Ovary (tissue), 3 donors: ENCODE results near the gene MAP4.

Experiments
- EP300 ChIP-seq: sonication (generic); formaldehyde crosslinking; IDR thresholded peaks from one replicate; pipeline ENCODE4 v1.6.1; 2017; ENCODE audit warnings: antibody characterized with exemption
- POLR2A ChIP-seq: fragments of 450-650 bp; IDR thresholded peaks from one replicate; pipeline ENCODE4 v1.6.1; 2017; ENCODE audit warnings: antibody characterized with exemption, mild to moderate bottlenecking, moderate library complexity
- TF ChIP-seq, protein P1 (sequence below), 3 donors: fragments of 450-650 bp in 2 of 3; fragments of 200-600 bp in 1 of 3; IDR thresholded peaks; one replicate each; pipeline versions ENCODE4 v1.5.1 to v1.8.0; 2016 to 2022; ENCODE audit warnings: antibody characterized with exemption in 3 of 3, mild to moderate bottlenecking in 1 of 3
- donor health status: DM: no; HTN: no; CAD: no.

DNA sequence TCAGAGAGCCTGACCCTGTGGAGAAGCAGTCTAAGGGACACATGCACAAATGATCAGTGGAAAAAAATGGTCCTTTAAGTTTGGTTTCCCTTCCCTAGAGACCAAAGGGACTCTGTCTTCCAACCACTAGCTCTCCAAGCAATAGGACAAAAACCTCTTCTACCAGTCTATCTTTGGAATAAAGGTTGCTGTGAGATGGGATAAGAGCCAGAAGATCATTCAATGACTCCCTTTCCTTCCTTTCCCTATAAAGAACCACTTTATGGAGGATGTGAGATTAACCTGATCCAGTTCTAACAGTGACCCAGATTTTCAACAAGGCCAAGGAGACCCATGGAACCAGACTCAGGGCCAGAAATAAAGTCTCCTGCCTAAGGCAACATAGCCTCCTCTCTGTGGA lies 138.5 kb downstream of the MAP4 start:
- TF ChIP-seq, protein P1, sequence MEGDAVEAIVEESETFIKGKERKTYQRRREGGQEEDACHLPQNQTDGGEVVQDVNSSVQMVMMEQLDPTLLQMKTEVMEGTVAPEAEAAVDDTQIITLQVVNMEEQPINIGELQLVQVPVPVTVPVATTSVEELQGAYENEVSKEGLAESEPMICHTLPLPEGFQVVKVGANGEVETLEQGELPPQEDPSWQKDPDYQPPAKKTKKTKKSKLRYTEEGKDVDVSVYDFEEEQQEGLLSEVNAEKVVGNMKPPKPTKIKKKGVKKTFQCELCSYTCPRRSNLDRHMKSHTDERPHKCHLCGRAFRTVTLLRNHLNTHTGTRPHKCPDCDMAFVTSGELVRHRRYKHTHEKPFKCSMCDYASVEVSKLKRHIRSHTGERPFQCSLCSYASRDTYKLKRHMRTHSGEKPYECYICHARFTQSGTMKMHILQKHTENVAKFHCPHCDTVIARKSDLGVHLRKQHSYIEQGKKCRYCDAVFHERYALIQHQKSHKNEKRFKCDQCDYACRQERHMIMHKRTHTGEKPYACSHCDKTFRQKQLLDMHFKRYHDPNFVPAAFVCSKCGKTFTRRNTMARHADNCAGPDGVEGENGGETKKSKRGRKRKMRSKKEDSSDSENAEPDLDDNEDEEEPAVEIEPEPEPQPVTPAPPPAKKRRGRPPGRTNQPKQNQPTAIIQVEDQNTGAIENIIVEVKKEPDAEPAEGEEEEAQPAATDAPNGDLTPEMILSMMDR (IDR thresholded peaks at IDR 0.05), result no peak
- TF ChIP-seq POLR2A, result no peak
- TF ChIP-seq EP300, result no peak
